Activated CD4-positive, CD25-positive, alpha-beta regulatory T cell treated with anti-CD3 and anti-CD28 coated beads, Interleukin-2, amount 50 U/mL, for 72 hours (primary cell): ENCODE measurements around the gene ATP10B.
"Not testable (repeated sequence)": the region's sequence is repeated elsewhere in the genome, so short reads cannot be mapped to it uniquely, and the experiment has no call there.

Experiments used
- DNase-seq: peaks from one replicate; pipeline ENCODE4 v3.0.0; 2021

The ATP10B gene

GRCh38 chr5:160852049-160852448 is at the start of gene ATP10B:
TSS of gene ATP10B (minus strand) at chr5:160852211. CDS start at chr5:160688074, 164,137 bp downstream.
- DNase-seq: no peak

GRCh38 chr5:160901656-160902055 is 49.6 kb upstream of the ATP10B start:
- DNase-seq: no peak

GRCh38 chr5:160899735-160900134 is 47.7 kb upstream of the ATP10B start:
- no peak for DNase-seq

GRCh38 chr5:160893180-160893964 is 41.4 kb upstream of the ATP10B start:
- not testable (repeated sequence) for DNase-seq

- no peak for DNase-seq
Observed at GRCh38 chr5:160887780-160888179, 35.8 kb upstream of the ATP10B start.

GRCh38 chr5:160873560-160874200 is 21.7 kb upstream of the ATP10B start:
- not testable (repeated sequence) for DNase-seq

- DNase-seq: no peak
Observed at GRCh38 chr5:160869989-160870521, 18.0 kb upstream of the ATP10B start.

- no peak for DNase-seq
Observed at GRCh38 chr5:160867976-160868375, 16.0 kb upstream of the ATP10B start.

- no peak for DNase-seq
Observed at GRCh38 chr5:160851451-160851850, 560 bp downstream of the ATP10B start.

- no peak for DNase-seq
Observed at GRCh38 chr5:160850421-160850820, 1.6 kb downstream of the ATP10B start.

GRCh38 chr5:160847526-160848085 is 4.4 kb downstream of the ATP10B start:
- no peak for DNase-seq

- DNase-seq: no peak
Observed at GRCh38 chr5:160846642-160847041, 5.4 kb downstream of the ATP10B start.

- no peak for DNase-seq
Observed at GRCh38 chr5:160844177-160844576, 7.8 kb downstream of the ATP10B start.

- DNase-seq: no peak
Observed at GRCh38 chr5:160843240-160843639, 8.8 kb downstream of the ATP10B start.

- no peak for DNase-seq
Observed at GRCh38 chr5:160837749-160838593, 14.0 kb downstream of the ATP10B start.

- DNase-seq: no peak
Observed at GRCh38 chr5:160837211-160837610, 14.8 kb downstream of the ATP10B start.

- DNase-seq: no peak
Observed at GRCh38 chr5:160835818-160836528, 16.0 kb downstream of the ATP10B start.

GRCh38 chr5:160835376-160835775 is 16.6 kb downstream of the ATP10B start:
- DNase-seq: no peak

GRCh38 chr5:160833806-160834205 is 18.2 kb downstream of the ATP10B start:
- DNase-seq: no peak

GRCh38 chr5:160831801-160832200 is 20.2 kb downstream of the ATP10B start:
- no peak for DNase-seq

- DNase-seq: no peak
Observed at GRCh38 chr5:160824301-160825001, 27.6 kb downstream of the ATP10B start.

GRCh38 chr5:160812996-160813395 is 39.0 kb downstream of the ATP10B start:
- DNase-seq: not testable (repeated sequence)
